ENCODE measurements around the gene MEGF8. TPM values are rescaled to one million over a fixed set of nuclear protein-coding genes. Genes with fewer than 3 reads are reported as not detected.

MEGF8 gene
- total RNA-seq, 1 experiment from 2014 or later = 7.7 TPM

Small RNA genes lying within 50 kb of the gene (microRNA-seq; reads per million reads assigned to microRNA genes)
- not detected for gene MIR8077 (ENCODE audit: unreplicated experiment)

Other genes with a start within 250 kb of the MEGF8 start
- gene ZNF574, start 249.5 kb upstream of the MEGF8 start, total RNA-seq (2014; rRNA removed) = 14.4 and 15.2 TPM in 2 replicates
- 1.4 and 2.4 TPM in 2 replicates for gene POU2F2, start 193.2 kb upstream of the MEGF8 start, total RNA-seq (2014; rRNA removed)
- 34.4 and 38.2 TPM in 2 replicates for gene DEDD2, start 108.0 kb upstream of the MEGF8 start, total RNA-seq (2014; rRNA removed)
- 5.1 and 6.1 TPM in 2 replicates for gene ZNF526, start 105.3 kb upstream of the MEGF8 start, total RNA-seq (2014; rRNA removed)
- gene GSK3A, start 83.0 kb upstream of the MEGF8 start, total RNA-seq (2014; rRNA removed) = 25.0 and 29.0 TPM in 2 replicates
- gene ERF, start 70.5 kb upstream of the MEGF8 start, total RNA-seq (2014; rRNA removed) = 17.0 and 40.2 TPM in 2 replicates
- 9.8 and 21.4 TPM in 2 replicates for gene CIC, start 56.4 kb upstream of the MEGF8 start, total RNA-seq (2014; rRNA removed)
- gene PRR19, start 23.5 kb upstream of the MEGF8 start, total RNA-seq (2014; rRNA removed) = not detected in 2 replicates
- not detected in 2 replicates for gene PAFAH1B3, start 23.0 kb upstream of the MEGF8 start, total RNA-seq (2014; rRNA removed)
- 0.29 and 0.69 TPM in 2 replicates for gene TMEM145, start 12.3 kb upstream of the MEGF8 start, total RNA-seq (2014; rRNA removed)
- gene CNFN, start 64.7 kb downstream of the MEGF8 start, total RNA-seq (2014; rRNA removed) = 4.1 and 4.5 TPM in 2 replicates
- gene LIPE, start 101.8 kb downstream of the MEGF8 start, total RNA-seq (2014; rRNA removed) = 2.1 and 3.7 TPM in 2 replicates
- gene CXCL17, start 117.3 kb downstream of the MEGF8 start, total RNA-seq (2014; rRNA removed) = 0.98 TPM in 1 of 2 replicates, not detected in the other
- gene CEACAM1, start 202.8 kb downstream of the MEGF8 start, total RNA-seq (2014; rRNA removed) = 0.81 and 0.95 TPM in 2 replicates